Activated T-helper 2 cell treated with anti-CD3 and anti-CD28 coated beads, Interferon-gamma antibody, Interleukin-2, Interleukin-4, amounts not matched to agents 10 μg/mL and 5 μg/mL and 100 μg/mL, durations not matched to agents 14 hours and 24 hours and 36 hours (primary cell): ENCODE measurements around the gene TRPC4. TPM values are rescaled to one million over a fixed set of nuclear protein-coding genes. Genes with fewer than 3 reads are reported as not detected.

Experiments
- DNase-seq: peaks from one replicate; pipeline ENCODE4 v3.0.0; 2021; ENCODE audit warnings: low spot score
- H3K27ac Mint-ChIP-seq: one replicate; pipeline ENCODE4 v1.8.0; 2021; ENCODE audit warnings: mixed read lengths
- H3K27me3 Mint-ChIP-seq: one replicate; pipeline ENCODE4 v1.8.0; 2021; ENCODE audit warnings: low read depth, mixed read lengths
- H3K36me3 Mint-ChIP-seq: one replicate; pipeline ENCODE4 v1.8.0; 2021; ENCODE audit warnings: low read depth, mixed read lengths
- H3K4me1 Mint-ChIP-seq: one replicate; pipeline ENCODE4 v1.8.0; 2021; ENCODE audit warnings: low read depth, mixed read lengths
- H3K4me3 Mint-ChIP-seq: one replicate; pipeline ENCODE4 v1.8.0; 2021; ENCODE audit warnings: low read depth, mild to moderate bottlenecking, moderate library complexity, mixed read lengths
- H3K9me3 Mint-ChIP-seq: one replicate; pipeline ENCODE4 v1.8.0; 2021; ENCODE audit warnings: mixed read lengths
- intact Hi-C: fragments of 100-400 bp; cut with micrococcal nuclease; formaldehyde crosslinking; loops from one replicate; pipeline ENCODE4 v1.15.1; 2023
- total RNA-seq: library from RNA; stranded (reverse); gene quantifications from 2 replicates; pipeline ENCODE4 v1.2.3, GENCODE V29; 2022

Gene TRPC4
- total RNA-seq, 1 donor from 2014 or later, result not detected

GRCh38 chr13:37884026-37884425 is 14.5 kb upstream of the TRPC4 start:
- no peak for DNase-seq
- H3K4me1 Mint-ChIP-seq, result no peaks in the 10 kb centered on the region
- peaks cover 7% of the 10 kb centered on the region for H3K9me3 Mint-ChIP-seq
- H3K27me3 Mint-ChIP-seq, result no peaks in the 10 kb centered on the region
- no peak overlapping the region for H3K27ac Mint-ChIP-seq
- intact Hi-C loops, result no loop called here
- no peaks in the 10 kb centered on the region for H3K36me3 Mint-ChIP-seq
- H3K4me3 Mint-ChIP-seq, result no peak overlapping the region

- H3K27me3 Mint-ChIP-seq, result no peaks in the 10 kb centered on the region
- H3K4me1 Mint-ChIP-seq, result no peaks in the 10 kb centered on the region
- intact Hi-C loops, result no loop called here
- no peak for DNase-seq
- H3K4me3 Mint-ChIP-seq, result no peak overlapping the region
- H3K36me3 Mint-ChIP-seq, result no peaks in the 10 kb centered on the region
- H3K27ac Mint-ChIP-seq, result no peak overlapping the region
- no peaks in the 10 kb centered on the region for H3K9me3 Mint-ChIP-seq
Observed at GRCh38 chr13:37878921-37879320, 9.3 kb upstream of the TRPC4 start.

GRCh38 chr13:37878496-37878895 is 8.9 kb upstream of the TRPC4 start:
- Mint-ChIP-seq H3K4me3 (no peak overlapping the region), H3K27me3 (no peaks in the 10 kb centered on the region)

GRCh38 chr13:37870895-37871550 is 1.5 kb upstream of the TRPC4 start:
- H3K36me3 Mint-ChIP-seq, result no peaks in the 10 kb centered on the region
- peaks cover 4% of the 10 kb centered on the region for H3K4me1 Mint-ChIP-seq
- H3K27me3 Mint-ChIP-seq, result peaks cover 27% of the 10 kb centered on the region
- intact Hi-C loops, result no loop called here
- no peak overlapping the region for H3K4me3 Mint-ChIP-seq
- no peaks in the 10 kb centered on the region for H3K9me3 Mint-ChIP-seq
- no peak for DNase-seq
- H3K27ac Mint-ChIP-seq, result no peak overlapping the region

More at GRCh38 chr13:37878496-37878895, 8.9 kb upstream of the TRPC4 start:
- no peak for DNase-seq
- Mint-ChIP-seq H3K27ac (no peak overlapping the region), H3K36me3 (no peaks in the 10 kb centered on the region), H3K4me1 (no peaks in the 10 kb centered on the region), H3K9me3 (no peaks in the 10 kb centered on the region)
- intact Hi-C loops, result no loop called here

- Mint-ChIP-seq H3K4me1 (peaks cover 4% of the 10 kb centered on the region), H3K4me3 (no peak overlapping the region), H3K27me3 (peaks cover 27% of the 10 kb centered on the region), H3K27ac (no peak overlapping the region), H3K36me3 (no peaks in the 10 kb centered on the region), H3K9me3 (no peaks in the 10 kb centered on the region)
- intact Hi-C loops, result no loop called here
- DNase-seq, result no peak
Observed at GRCh38 chr13:37870489-37870845, 895 bp upstream of the TRPC4 start.

GRCh38 chr13:37869506-37869755 is 141 bp downstream of the TRPC4 start:
- Mint-ChIP-seq H3K36me3 (no peaks in the 10 kb centered on the region), H3K9me3 (no peaks in the 10 kb centered on the region), H3K4me1 (peaks cover 4% of the 10 kb centered on the region), H3K4me3 (no peak overlapping the region), H3K27me3 (peaks cover 27% of the 10 kb centered on the region), H3K27ac (no peak overlapping the region)
- intact Hi-C loops, result no loop called here
- no peak for DNase-seq

- Mint-ChIP-seq H3K4me3 (no peak overlapping the region), H3K27ac (no peak overlapping the region), H3K9me3 (no peaks in the 10 kb centered on the region), H3K4me1 (peaks cover 4% of the 10 kb centered on the region), H3K36me3 (no peaks in the 10 kb centered on the region), H3K27me3 (peaks cover 27% of the 10 kb centered on the region)
- intact Hi-C loops, result no loop called here
- DNase-seq, result no peak
Observed at GRCh38 chr13:37868691-37869505, 674 bp downstream of the TRPC4 start.

GRCh38 chr13:37863708-37864107 is 5.9 kb downstream of the TRPC4 start:
- no peaks in the 10 kb centered on the region for H3K9me3 Mint-ChIP-seq
- H3K36me3 Mint-ChIP-seq, result no peaks in the 10 kb centered on the region
- H3K4me1 Mint-ChIP-seq, result no peaks in the 10 kb centered on the region
- DNase-seq, result no peak
- H3K27me3 Mint-ChIP-seq, result peaks cover 2% of the 10 kb centered on the region
- no peak overlapping the region for H3K27ac Mint-ChIP-seq
- no peak overlapping the region for H3K4me3 Mint-ChIP-seq
- intact Hi-C loops, result no loop called here

- intact Hi-C loops, result no loop called here
- no peak for DNase-seq
- Mint-ChIP-seq H3K36me3 (no peaks in the 10 kb centered on the region), H3K9me3 (peaks cover 27% of the 10 kb centered on the region), H3K4me1 (no peaks in the 10 kb centered on the region), H3K27ac (no peak overlapping the region), H3K27me3 (no peaks in the 10 kb centered on the region), H3K4me3 (no peak overlapping the region)
Observed at GRCh38 chr13:37835392-37835791, 34.2 kb downstream of the TRPC4 start.

- peaks cover 28% of the 10 kb centered on the region for H3K9me3 Mint-ChIP-seq
- H3K27me3 Mint-ChIP-seq, result no peaks in the 10 kb centered on the region
- intact Hi-C loops, result no loop called here
- H3K4me3 Mint-ChIP-seq, result no peak overlapping the region
- H3K36me3 Mint-ChIP-seq, result no peaks in the 10 kb centered on the region
- DNase-seq, result no peak
- H3K27ac Mint-ChIP-seq, result no peak overlapping the region
- H3K4me1 Mint-ChIP-seq, result no peaks in the 10 kb centered on the region
Observed at GRCh38 chr13:37833411-37833810, 36.2 kb downstream of the TRPC4 start.

- H3K9me3 Mint-ChIP-seq, result peaks cover 66% of the 10 kb centered on the region
- DNase-seq, result no peak
- H3K27ac Mint-ChIP-seq, result no peak overlapping the region
- no peaks in the 10 kb centered on the region for H3K4me1 Mint-ChIP-seq
- no peaks in the 10 kb centered on the region for H3K36me3 Mint-ChIP-seq
- H3K27me3 Mint-ChIP-seq, result no peaks in the 10 kb centered on the region
- no peak overlapping the region for H3K4me3 Mint-ChIP-seq
- intact Hi-C loops, result no loop called here
Observed at GRCh38 chr13:37816276-37816675, 53.3 kb downstream of the TRPC4 start.

- H3K4me1 Mint-ChIP-seq, result no peaks in the 10 kb centered on the region
- H3K36me3 Mint-ChIP-seq, result no peaks in the 10 kb centered on the region
- H3K27me3 Mint-ChIP-seq, result no peaks in the 10 kb centered on the region
- no peak overlapping the region for H3K27ac Mint-ChIP-seq
- intact Hi-C loops, result no loop called here
- H3K4me3 Mint-ChIP-seq, result no peak overlapping the region
- DNase-seq, result no peak
- peaks cover 35% of the 10 kb centered on the region for H3K9me3 Mint-ChIP-seq
Observed at GRCh38 chr13:37811441-37811840, 58.1 kb downstream of the TRPC4 start.

- H3K36me3 Mint-ChIP-seq, result no peaks in the 10 kb centered on the region
- no peaks in the 10 kb centered on the region for H3K4me1 Mint-ChIP-seq
- no peaks in the 10 kb centered on the region for H3K27me3 Mint-ChIP-seq
- intact Hi-C loops, result no loop called here
- H3K4me3 Mint-ChIP-seq, result no peak overlapping the region
- peaks cover 7% of the 10 kb centered on the region for H3K9me3 Mint-ChIP-seq
- no peak for DNase-seq
- no peak overlapping the region for H3K27ac Mint-ChIP-seq
Observed at GRCh38 chr13:37806666-37807065, 62.9 kb downstream of the TRPC4 start.
